IMR-90 (cell line): ENCODE results near the gene NCAM1. TPM values are rescaled to one million over a fixed set of nuclear protein-coding genes. Genes with fewer than 3 reads are reported as not detected.

Experiments
- ATAC-seq: fragments of 200-7000 bp; cut with Tn5 transposase; 2 replicates; pipeline ENCODE4 v1.9.1; 2020; ENCODE audit warnings: low read depth, mild to moderate bottlenecking, moderate library complexity
- BruUV-seq: library from RNA; stranded (reverse); fragments of 400-500 nt; replicated peaks from 2 replicates; lab custom pipeline; 2021; lab: Mats Ljungman, UMichigan
- CTCF ChIA-PET: fragments of 300-600 bp; formaldehyde crosslinking; extraction: SDS; loops from one replicate; lab custom pipeline; 2021; ENCODE audit warnings: antibody characterized with exemption; lab: Yijun Ruan, JAX
- POLR2A ChIA-PET: fragments of 300-600 bp; sonication (Branson Sonifier 250); formaldehyde crosslinking; loops from one replicate; lab custom pipeline; 2022; ENCODE audit warnings: antibody characterized with exemption; ENCODE audit not compliant: unreplicated experiment; lab: Charles Lee
- DNase-seq: peaks from one replicate; pipeline ENCODE4 v3.0.0; 2013
- H2AFZ ChIP-seq: replicated peaks from 2 replicates; pipeline ENCODE3; 2013; ENCODE audit warnings: low read length, mild to moderate bottlenecking; ENCODE audit not compliant: poor library complexity
- H2AK5ac ChIP-seq: 2 replicates; pipeline ENCODE4 v1.6.1; 2013; ENCODE audit warnings: low read depth, low read length, inconsistent platforms
- H2AK9ac ChIP-seq: replicated peaks from 2 replicates; pipeline ENCODE3; 2013; ENCODE audit warnings: mild to moderate bottlenecking, low read depth, low read length, moderate library complexity; ENCODE audit not compliant: poor library complexity
- H2BK120ac ChIP-seq: 2 replicates; pipeline ENCODE4 v1.6.1; 2013; ENCODE audit warnings: low read depth, low read length, inconsistent platforms
- H2BK15ac ChIP-seq: 3 replicates; pipeline ENCODE4 v1.6.1; 2013; ENCODE audit warnings: low read depth, low read length, inconsistent platforms
- H2BK20ac ChIP-seq: 2 replicates; pipeline ENCODE4 v1.6.1; 2013; ENCODE audit warnings: low read depth, mild to moderate bottlenecking, inconsistent platforms, low read length, moderate library complexity
- H2BK5ac ChIP-seq: 2 replicates; pipeline ENCODE4 v1.6.1; 2013; ENCODE audit warnings: mild to moderate bottlenecking, low read depth, low read length, inconsistent platforms; ENCODE audit not compliant: poor library complexity, severe bottlenecking
- H3K14ac ChIP-seq: replicated peaks from 2 replicates; pipeline ENCODE4 v1.6.1; 2013; ENCODE audit warnings: low read depth, low read length, inconsistent platforms
- H3K18ac ChIP-seq: 2 replicates; pipeline ENCODE4 v1.6.1; 2013; ENCODE audit warnings: low read depth, low read length, control low read depth
- H3K23ac ChIP-seq: 2 replicates; pipeline ENCODE4 v1.6.1; 2013; ENCODE audit warnings: low read depth, low read length, inconsistent platforms
- H3K27ac ChIP-seq: 2 replicates; pipeline ENCODE4 v1.5.1; 2013; ENCODE audit warnings: mild to moderate bottlenecking, control low read depth, low read length; ENCODE audit not compliant: insufficient read depth
- H3K27me3 ChIP-seq: 2 replicates; pipeline ENCODE4 v1.6.1; 2013; ENCODE audit warnings: low read length; ENCODE audit not compliant: control insufficient read depth, insufficient read depth
- H3K36me3 ChIP-seq: 2 replicates; pipeline ENCODE4 v1.6.1; 2013; ENCODE audit warnings: low read length, mixed read lengths; ENCODE audit not compliant: control insufficient read depth, insufficient read depth
- H3K4ac ChIP-seq: 2 replicates; pipeline ENCODE4 v1.6.1; 2013; ENCODE audit warnings: low read depth, low read length, inconsistent platforms
- H3K4me1 ChIP-seq: 2 replicates; pipeline ENCODE4 v1.6.1; 2013; ENCODE audit warnings: low read length, mixed read lengths; ENCODE audit not compliant: control insufficient read depth, insufficient read depth
- H3K4me2 ChIP-seq: 2 replicates; pipeline ENCODE4 v1.6.1; 2013; ENCODE audit warnings: low read depth, mild to moderate bottlenecking, control low read depth, low read length, moderate library complexity
- H3K4me3 ChIP-seq: 2 replicates; pipeline ENCODE4 v1.5.1; 2013; ENCODE audit warnings: low read depth, mild to moderate bottlenecking, control low read depth, low read length, moderate library complexity; ENCODE audit not compliant: insufficient read depth
- H3K56ac ChIP-seq: 2 replicates; pipeline ENCODE4 v1.6.1; 2013; ENCODE audit warnings: low read length, inconsistent platforms; ENCODE audit not compliant: insufficient read depth; ENCODE audit errors: extremely low read depth
- H3K79me1 ChIP-seq, 2 experiments: 2 replicates each; pipeline ENCODE4 v1.6.1; 2013; ENCODE audit warnings: low read length in 2 of 2, inconsistent platforms in 1 of 2, low read depth in 1 of 2
- H3K9ac ChIP-seq: 2 replicates; pipeline ENCODE4 v1.6.1; 2013; ENCODE audit warnings: low read depth, low read length, control low read depth
- H3K9me1 ChIP-seq: 2 replicates; pipeline ENCODE4 v1.6.1; 2013; ENCODE audit warnings: low read length, inconsistent platforms; ENCODE audit not compliant: insufficient read depth
- H3K9me3 ChIP-seq: 2 replicates; pipeline ENCODE4 v1.6.1; 2013; ENCODE audit warnings: low read length; ENCODE audit not compliant: control insufficient read depth, insufficient read depth
- H4K20me1 ChIP-seq: 2 replicates; pipeline ENCODE4 v1.6.1; 2013; ENCODE audit warnings: low read length, inconsistent platforms; ENCODE audit not compliant: insufficient read depth
- H4K5ac ChIP-seq: 2 replicates; pipeline ENCODE4 v1.6.1; 2013; ENCODE audit warnings: mild to moderate bottlenecking, low read depth, low read length, control low read depth
- H4K8ac ChIP-seq, 2 experiments: 2 replicates each; pipeline ENCODE4 v1.6.1; 2013; ENCODE audit warnings: low read depth in 2 of 2, low read length in 2 of 2, control low read depth in 1 of 2, inconsistent platforms in 1 of 2
- H4K91ac ChIP-seq: 2 replicates; pipeline ENCODE4 v1.6.1; 2013; ENCODE audit warnings: low read depth, low read length, inconsistent platforms; ENCODE audit not compliant: insufficient read depth
- CEBPB ChIP-seq: IDR thresholded peaks from 2 replicates; pipeline ENCODE4 v1.6.1; 2012; ENCODE audit warnings: low read depth, low read length, improper control_type of control experiment
- CHD1 ChIP-seq: IDR thresholded peaks from 2 replicates; pipeline ENCODE4 v1.6.1; 2012; ENCODE audit warnings: low read depth, low read length, improper control_type of control experiment
- CTCF ChIP-seq: conservative IDR thresholded peaks from 2 replicates; pipeline ENCODE4 v1.5.1; 2012; ENCODE audit warnings: mild to moderate bottlenecking, low read depth, low read length, improper control_type of control experiment
- ELK1 ChIP-seq: fragments of 150-350 bp; IDR thresholded peaks from 2 replicates; pipeline ENCODE4 v1.6.1; 2016; ENCODE audit warnings: low read depth, mild to moderate bottlenecking, low read length, moderate library complexity, borderline replicate concordance
- FOS ChIP-seq: fragments of 150-350 bp; IDR thresholded peaks from 2 replicates; pipeline ENCODE4 v1.6.1; 2016; ENCODE audit warnings: low read depth, low read length
- MAFK ChIP-seq: IDR thresholded peaks from 2 replicates; pipeline ENCODE4 v1.6.1; 2012; ENCODE audit warnings: low read depth, low read length, improper control_type of control experiment
- MAZ ChIP-seq: IDR thresholded peaks from 2 replicates; pipeline ENCODE4 v1.6.1; 2012; ENCODE audit warnings: low read depth, mild to moderate bottlenecking, low read length, improper control_type of control experiment, moderate library complexity, borderline replicate concordance
- MXI1 ChIP-seq: IDR thresholded peaks from 2 replicates; pipeline ENCODE4 v1.6.1; 2012; ENCODE audit warnings: low read depth, mild to moderate bottlenecking, low read length, moderate library complexity, borderline replicate concordance
- POLR2A ChIP-seq: IDR thresholded peaks from 2 replicates; pipeline ENCODE4 v1.6.1; 2012; ENCODE audit warnings: mild to moderate bottlenecking, low read depth, low read length
- RAD21 ChIP-seq: IDR thresholded peaks from 2 replicates; pipeline ENCODE4 v1.6.1; 2012; ENCODE audit warnings: low read length, improper control_type of control experiment
- RCOR1 ChIP-seq: IDR thresholded peaks from 2 replicates; pipeline ENCODE4 v1.6.1; 2012; ENCODE audit warnings: mild to moderate bottlenecking, low read length, improper control_type of control experiment; ENCODE audit not compliant: insufficient replicate concordance
- RFX5 ChIP-seq: IDR thresholded peaks from 2 replicates; pipeline ENCODE4 v1.8.0; 2012; ENCODE audit warnings: low read depth, mild to moderate bottlenecking, low read length, moderate library complexity
- SMC3 ChIP-seq: fragments of 150-350 bp; IDR thresholded peaks from 2 replicates; pipeline ENCODE4 v1.6.1; 2016; ENCODE audit warnings: low read depth, mild to moderate bottlenecking, antibody characterized with exemption, low read length, moderate library complexity
- USF2 ChIP-seq: fragments of 150-350 bp; IDR thresholded peaks from 2 replicates; pipeline ENCODE4 v1.6.1; 2017; ENCODE audit warnings: mild to moderate bottlenecking, antibody characterized with exemption, low read length, low read depth
- WGBS, 2 experiments: methylation state at CpG; one replicate each; pipeline versions ENCODE4 v1.1.5 to v1.1.7; 2013; ENCODE audit warnings: missing lambda C conversion rate in 2 of 2; ENCODE audit not compliant: insufficient read length in 1 of 2; ENCODE audit errors: extremely low coverage in 2 of 2; 5-methylcytosine and 5-hydroxymethylcytosine counted together
- dilution Hi-C: fragments of 300-500 bp; cut with HindIII; formaldehyde crosslinking; loops from one replicate; pipeline ENCODE4 v1.14.3; 2018; ENCODE audit warnings: low sequenced_read_pairs; ENCODE audit not compliant: unreplicated experiment
- in situ Hi-C: fragments of 300-500 bp; cut with MboI; formaldehyde crosslinking; loops from 3 replicates; pipeline ENCODE4 v1.14.3; 2019; ENCODE audit warnings: low sequenced_read_pairs, inconsistent platforms, mixed read lengths
- intact Hi-C: fragments of 100-400 bp; cut with micrococcal nuclease; formaldehyde crosslinking; loops from 2 replicates; pipeline ENCODE4 v1.10.0; 2022
- polyA plus RNA-seq, 3 experiments: library from polyadenylated mRNA; depleted of rRNA; stranded (reverse); fragments of >200 nt; gene quantifications; 2 replicates each; pipeline ENCODE4 v1.2.3, GENCODE V29; 2012; ENCODE audit warnings: low replicate concordance in 1 of 3
- total RNA-seq: library from RNA; depleted of rRNA; stranded (reverse); fragments of >200 nt; gene quantifications from 2 replicates; pipeline ENCODE4 v1.2.3, GENCODE V29; 2012

The NCAM1 gene
- total and polyA plus RNA-seq, 2 of the 4 experiments (the other 2 are of a cell fraction), result 0.09 to 0.18 TPM

- no peak overlapping the region for H3K56ac ChIP-seq
- no peak overlapping the region for H3K18ac ChIP-seq
- peaks cover 4% of the 10 kb centered on the region; the same call in 1 of the 2 replicates for H3K9me1 ChIP-seq
- ATAC-seq, result no peak
- no TSS peak for BruUV-seq
- dilution Hi-C loops (no loop called here), intact Hi-C loops (no loop called here), in situ Hi-C loops (no loop called here)
- TF ChIP-seq CEBPB (no peak), CTCF (no peak), SMC3 (no peak), FOS (no peak), POLR2A (no peak), MXI1 (no peak), CHD1 (no peak), MAFK (no peak), RCOR1 (no peak), MAZ (no peak), USF2 (no peak), RAD21 (no peak), ELK1 (no peak), RFX5 (no peak)
- no peaks in the 10 kb centered on the region for H3K79me1 ChIP-seq
- H3K4me3 ChIP-seq, result no peak overlapping the region
- H2BK15ac ChIP-seq, result no peak overlapping the region
- H3K4me1 ChIP-seq, result peaks cover 5% of the 10 kb centered on the region; the same call in 1 of the 2 replicates
- H2AFZ ChIP-seq, result no peak overlapping the region
- H3K27me3 ChIP-seq, result no peaks in the 10 kb centered on the region
- H2BK120ac ChIP-seq, result no peak overlapping the region
- no peak for DNase-seq
- no peak overlapping the region for H2BK20ac ChIP-seq
- no peaks in the 10 kb centered on the region for H3K9me3 ChIP-seq
- H3K36me3 ChIP-seq, result no peaks in the 10 kb centered on the region
- no peak overlapping the region for H4K91ac ChIP-seq
- H4K5ac ChIP-seq, result no peak overlapping the region
- H4K8ac ChIP-seq, result no peak overlapping the region
- H2AK9ac ChIP-seq, result no peak overlapping the region
- H2BK5ac ChIP-seq, result no peak overlapping the region
- no peak overlapping the region for H2AK5ac ChIP-seq
- no peak overlapping the region for H3K4me2 ChIP-seq
- no peaks in the 10 kb centered on the region for H4K20me1 ChIP-seq
- POLR2A ChIA-PET, result no interaction called here
- no CpG with 5 or more reads among the region's 5 CpGs for WGBS, 2 experiments
- H3K4ac ChIP-seq, result no peak overlapping the region
- no peak overlapping the region for H3K9ac ChIP-seq
- H3K23ac ChIP-seq, result no peak overlapping the region
- no peak overlapping the region for H3K14ac ChIP-seq
- CTCF ChIA-PET, result no interaction called here
- no peak overlapping the region for H3K27ac ChIP-seq
Measured at GRCh38 chr11:113238721-113239120, 277.5 kb downstream of the NCAM1 start.
